ENCODE measurements around the gene SPTB.
A peak's percentile ranks its signal among the peaks of the same experiment; 100 is the strongest.

The SPTB gene

GRCh38 chr14:64880221-64881121 lies 764 bp upstream of the SPTB start:
- peak; percentile 70 for DNase-seq

GRCh38 chr14:64878837-64879634 lies 671 bp downstream of the SPTB start:
- DNase-seq = peak; percentile 53 to 60

GRCh38 chr14:64877846-64878245 lies 1.9 kb downstream of the SPTB start:
- no peak for DNase-seq

GRCh38 chr14:64875350-64875749 lies 4.4 kb downstream of the SPTB start:
- no peak for DNase-seq

- no peak for DNase-seq
These were observed 6.0 kb downstream of the SPTB start for GRCh38 chr14:64873506-64874219.

- no peak for DNase-seq
These were observed 8.4 kb downstream of the SPTB start for GRCh38 chr14:64871344-64871743.

GRCh38 chr14:64870160-64870559 lies 9.5 kb downstream of the SPTB start:
- no peak for DNase-seq

GRCh38 chr14:64868841-64869240 lies 10.9 kb downstream of the SPTB start:
- DNase-seq = no peak

GRCh38 chr14:64868379-64868778 lies 11.3 kb downstream of the SPTB start:
- DNase-seq = no peak

- no peak for DNase-seq
These were observed 12.5 kb downstream of the SPTB start for GRCh38 chr14:64867182-64867581.

- no peak for DNase-seq
These were observed 13.7 kb downstream of the SPTB start for GRCh38 chr14:64865992-64866391.

- DNase-seq = no peak
These were observed 14.6 kb downstream of the SPTB start for GRCh38 chr14:64865109-64865508.

- DNase-seq = no peak
These were observed 15.4 kb downstream of the SPTB start for GRCh38 chr14:64864258-64864657.

GRCh38 chr14:64861916-64862315 lies 17.8 kb downstream of the SPTB start:
- no peak for DNase-seq

- DNase-seq = no peak
These were observed 19.7 kb downstream of the SPTB start for GRCh38 chr14:64860039-64860438.

GRCh38 chr14:64857979-64858744 lies 21.5 kb downstream of the SPTB start:
- DNase-seq = peak; percentile 16 to 27

- no peak for DNase-seq
These were observed 22.9 kb downstream of the SPTB start for GRCh38 chr14:64856529-64857445.

GRCh38 chr14:64855721-64856528 lies 23.8 kb downstream of the SPTB start:
- peak; percentile 45 to 70 for DNase-seq

GRCh38 chr14:64850369-64851137 lies 29.2 kb downstream of the SPTB start:
- DNase-seq = no peak

GRCh38 chr14:64849940-64850339 lies 29.8 kb downstream of the SPTB start:
- DNase-seq = no peak

Measured in NCI-H187 (cell line).